GM10847 (cell line): ENCODE data around the gene GRPEL2.

Experiments used
- POLR2A ChIP-seq: IDR thresholded peaks from 2 replicates; pipeline ENCODE4 v1.6.1; 2011; ENCODE audit not compliant: insufficient read length; ENCODE audit errors: extremely low read depth

The GRPEL2 gene

GRCh38 chr5:149375434-149375833 lies 30.1 kb downstream of the GRPEL2 start:
- no peak for TF ChIP-seq POLR2A

- TF ChIP-seq POLR2A: no peak
Measured at GRCh38 chr5:149376104-149376503, 30.8 kb downstream of the GRPEL2 start.

- TF ChIP-seq POLR2A: no peak
Measured at GRCh38 chr5:149376711-149377447, 31.6 kb downstream of the GRPEL2 start.

- no peak for TF ChIP-seq POLR2A
Measured at GRCh38 chr5:149378241-149378820, 33.0 kb downstream of the GRPEL2 start.

- TF ChIP-seq POLR2A: no peak
Measured at GRCh38 chr5:149379177-149379761, 34.0 kb downstream of the GRPEL2 start, which contains the start of gene IL17B. Gene IL17B, minus strand, starts transcription at chr5:149379292. Its CDS starts 67 bp downstream, at chr5:149379225.

- TF ChIP-seq POLR2A: no peak
Measured at GRCh38 chr5:149379818-149380374, 34.6 kb downstream of the GRPEL2 start.

GRCh38 chr5:149380466-149381121 lies 35.3 kb downstream of the GRPEL2 start:
- no peak for TF ChIP-seq POLR2A

- no peak for TF ChIP-seq POLR2A
Measured at GRCh38 chr5:149381261-149381985, 36.1 kb downstream of the GRPEL2 start.

GRCh38 chr5:149381986-149382338 lies 36.7 kb downstream of the GRPEL2 start:
- no peak for TF ChIP-seq POLR2A

GRCh38 chr5:149382517-149383220 lies 37.4 kb downstream of the GRPEL2 start:
- TF ChIP-seq POLR2A: no peak

- TF ChIP-seq POLR2A: no peak
Measured at GRCh38 chr5:149383399-149383798, 38.1 kb downstream of the GRPEL2 start.

- TF ChIP-seq POLR2A: no peak
Measured at GRCh38 chr5:149386166-149386565, 40.9 kb downstream of the GRPEL2 start.

- TF ChIP-seq POLR2A: no peak
Measured at GRCh38 chr5:149387081-149387631, 41.9 kb downstream of the GRPEL2 start.

GRCh38 chr5:149387982-149388381 lies 42.7 kb downstream of the GRPEL2 start:
- no peak for TF ChIP-seq POLR2A

- TF ChIP-seq POLR2A: no peak
Measured at GRCh38 chr5:149388498-149389190, 43.3 kb downstream of the GRPEL2 start.
